ENCODE measurements around the gene KRTCAP2. TPM values are rescaled to one million over a fixed set of nuclear protein-coding genes. Genes with fewer than 3 reads are reported as not detected.
"Not testable (repeated sequence)": the region's sequence is repeated elsewhere in the genome, so short reads cannot be mapped to it uniquely, and the experiment has no call there.

KRTCAP2 gene
- total RNA-seq, 5 donors from 2014 or later (not counting 1 experiment from before 2014, with no cell fraction given): 93.6 to 150 (median 138) TPM

GRCh38 chr1:155163785-155164184 is 9.3 kb downstream of the KRTCAP2 start:
- H3K4me1 Mint-ChIP-seq: peaks cover 11 to 13% (median 12%) of the 10 kb centered on the region in 3 donors
- H3K4me1 ChIP-seq (ENCODE audit: control insufficient read depth in 1 of 2, extremely low read depth in 1 of 2, insufficient read depth in 2 of 2, low read length in 2 of 2): peaks cover 7 to 15% of the 10 kb centered on the region in 2 experiments
- ATAC-seq (replicated peaks in 1 of 4); H3K4me3 Mint-ChIP-seq; H3K9me3 ChIP-seq; H3K36me3 ChIP-seq (ENCODE audit: control insufficient read depth in 2 of 2, extremely low read depth in 1 of 2, insufficient read depth in 1 of 2, low read length in 1 of 2); H3K27ac ChIP-seq (ENCODE audit: low read length); POLR2A ChIA-PET; H3K36me3 Mint-ChIP-seq; DNase-seq; H3K4me3 ChIP-seq (ENCODE audit: control insufficient read depth in 1 of 2, extremely low read depth in 1 of 2, low read length in 1 of 2); H3K9me3 Mint-ChIP-seq; H3K27me3 Mint-ChIP-seq; H3K27ac Mint-ChIP-seq: not testable (repeated sequence)
- no CpG with 5 or more reads among the region's 4 CpGs for WGBS (ENCODE audit: insufficient coverage)
- CTCF ChIA-PET: interaction anchor here in 1 of 2 donors (0.9 kb wide), 1 partner anchor 68 kb away, joined by 3 read pairs; no protein-coding TSS in a partner anchor
- H3K27me3 ChIP-seq (replicated peaks in 1 of 2; ENCODE audit: control insufficient read depth in 2 of 2, extremely low read depth in 1 of 2, insufficient read depth in 2 of 2, low read length in 1 of 2): peaks cover 0 to 11% of the 10 kb centered on the region in 2 experiments

GRCh38 chr1:155162631-155163030 is 10.5 kb downstream of the KRTCAP2 start:
- H3K4me3 Mint-ChIP-seq, H3K27me3 Mint-ChIP-seq: not testable (repeated sequence)
- POLR2A ChIA-PET: interaction anchor here in 1 of 2 donors (0.7 kb wide), 1 partner anchor 409 kb away, joined by 9 read pairs; no protein-coding TSS in a partner anchor

GRCh38 chr1:155160128-155160527 is 13.0 kb downstream of the KRTCAP2 start:
- CTCF ChIA-PET: no interaction called here
- Histone ChIP-seq H3K4me1 (ENCODE audit: control insufficient read depth in 1 of 2, extremely low read depth in 1 of 2, insufficient read depth in 2 of 2, low read length in 2 of 2) (no peaks in the 10 kb centered on the region), H3K9me3 (no peaks in the 10 kb centered on the region), H3K27me3 (replicated peaks in 1 of 2; ENCODE audit: control insufficient read depth in 2 of 2, extremely low read depth in 1 of 2, insufficient read depth in 2 of 2, low read length in 1 of 2) (no peaks in the 10 kb centered on the region), H3K4me3 (ENCODE audit: control insufficient read depth in 1 of 2, extremely low read depth in 1 of 2, low read length in 1 of 2) (no peak overlapping the region), H3K27ac (ENCODE audit: low read length) (no peak overlapping the region), H3K36me3 (ENCODE audit: control insufficient read depth in 2 of 2, extremely low read depth in 1 of 2, insufficient read depth in 1 of 2, low read length in 1 of 2) (no peaks in the 10 kb centered on the region)
- no peaks in the 10 kb centered on the region for H3K4me1 Mint-ChIP-seq
- H3K4me3 Mint-ChIP-seq: no peak overlapping the region
- POLR2A ChIA-PET: no interaction called here
- no peak overlapping the region for H3K27ac Mint-ChIP-seq
- no peaks in the 10 kb centered on the region for H3K27me3 Mint-ChIP-seq
- H3K9me3 Mint-ChIP-seq: no peaks in the 10 kb centered on the region
- no peak for ATAC-seq (replicated peaks in 1 of 4)
- DNase-seq: no peak
- no peaks in the 10 kb centered on the region for H3K36me3 Mint-ChIP-seq
- 74% methylated on average over 6 of the region's 8 CpGs for WGBS (ENCODE audit: insufficient coverage)

More at GRCh38 chr1:155162631-155163030, 10.5 kb downstream of the KRTCAP2 start:
- not testable (repeated sequence) for H3K4me3 ChIP-seq (ENCODE audit: control insufficient read depth in 1 of 2, extremely low read depth in 1 of 2, low read length in 1 of 2); H3K4me1 Mint-ChIP-seq; H3K9me3 Mint-ChIP-seq; H3K9me3 ChIP-seq; H3K36me3 Mint-ChIP-seq; H3K36me3 ChIP-seq (ENCODE audit: control insufficient read depth in 2 of 2, extremely low read depth in 1 of 2, insufficient read depth in 1 of 2, low read length in 1 of 2); H3K27me3 ChIP-seq (replicated peaks in 1 of 2; ENCODE audit: control insufficient read depth in 2 of 2, extremely low read depth in 1 of 2, insufficient read depth in 2 of 2, low read length in 1 of 2); ATAC-seq (replicated peaks in 1 of 4); H3K27ac ChIP-seq (ENCODE audit: low read length); H3K27ac Mint-ChIP-seq; DNase-seq
- CTCF ChIA-PET: interaction anchor here in 1 of 2 donors (0.7 to 1.2 kb wide), 3 partner anchors 10 to 659 kb away, joined by 4 to 6 read pairs (median 4); partner anchors contain the start of gene KRTCAP2
- H3K4me1 ChIP-seq (ENCODE audit: control insufficient read depth in 1 of 2, extremely low read depth in 1 of 2, insufficient read depth in 2 of 2, low read length in 2 of 2): peaks cover 6 to 11% of the 10 kb centered on the region in 2 experiments
- WGBS (ENCODE audit: insufficient coverage): 96% methylated on average over 3 of the region's 6 CpGs

GRCh38 chr1:155158991-155159390 is 14.1 kb downstream of the KRTCAP2 start:
- no peak for ATAC-seq (replicated peaks in 1 of 4)
- no peak overlapping the region for H3K27ac Mint-ChIP-seq
- no peaks in the 10 kb centered on the region for H3K4me1 Mint-ChIP-seq

GRCh38 chr1:155155996-155156643 is 17.0 kb downstream of the KRTCAP2 start:
- CTCF ChIA-PET: interaction anchor here in 1 of 2 donors (0.6 kb wide), 1 partner anchor 1069 kb away, joined by 4 read pairs; no protein-coding TSS in a partner anchor
- no CpG with 5 or more reads among the region's 3 CpGs for WGBS (ENCODE audit: insufficient coverage)

More at GRCh38 chr1:155158991-155159390, 14.1 kb downstream of the KRTCAP2 start:
- H3K27me3 Mint-ChIP-seq: no peaks in the 10 kb centered on the region
- Histone ChIP-seq H3K36me3 (ENCODE audit: control insufficient read depth in 2 of 2, extremely low read depth in 1 of 2, insufficient read depth in 1 of 2, low read length in 1 of 2) (no peaks in the 10 kb centered on the region), H3K27me3 (replicated peaks in 1 of 2; ENCODE audit: control insufficient read depth in 2 of 2, extremely low read depth in 1 of 2, insufficient read depth in 2 of 2, low read length in 1 of 2) (no peaks in the 10 kb centered on the region), H3K4me1 (ENCODE audit: control insufficient read depth in 1 of 2, extremely low read depth in 1 of 2, insufficient read depth in 2 of 2, low read length in 2 of 2) (no peaks in the 10 kb centered on the region), H3K27ac (ENCODE audit: low read length) (no peak overlapping the region), H3K4me3 (ENCODE audit: control insufficient read depth in 1 of 2, extremely low read depth in 1 of 2, low read length in 1 of 2) (no peak overlapping the region), H3K9me3 (no peaks in the 10 kb centered on the region)
- no peaks in the 10 kb centered on the region for H3K36me3 Mint-ChIP-seq
- no peak for DNase-seq
- ChIA-PET POLR2A (no interaction called here), CTCF (no interaction called here)
- H3K4me3 Mint-ChIP-seq: no peak overlapping the region
- 83% methylated on average over 1 of the region's 1 CpG for WGBS (ENCODE audit: insufficient coverage)
- no peaks in the 10 kb centered on the region for H3K9me3 Mint-ChIP-seq

GRCh38 chr1:155145491-155145890 is 27.6 kb downstream of the KRTCAP2 start:
- ChIA-PET CTCF (interaction anchor here in 1 of 2 donors (1.3 kb wide), 1 partner anchor 11 kb away, joined by 3 read pairs; no protein-coding TSS in a partner anchor), POLR2A (no interaction called here)
- Histone ChIP-seq H3K27me3 (replicated peaks in 1 of 2; ENCODE audit: control insufficient read depth in 2 of 2, extremely low read depth in 1 of 2, insufficient read depth in 2 of 2, low read length in 1 of 2) (peaks cover 0 to 24% of the 10 kb centered on the region in 2 experiments), H3K36me3 (ENCODE audit: control insufficient read depth in 2 of 2, extremely low read depth in 1 of 2, insufficient read depth in 1 of 2, low read length in 1 of 2) (no peaks in the 10 kb centered on the region), H3K9me3 (no peaks in the 10 kb centered on the region), H3K4me1 (ENCODE audit: control insufficient read depth in 1 of 2, extremely low read depth in 1 of 2, insufficient read depth in 2 of 2, low read length in 2 of 2) (peaks cover 0 to 3% of the 10 kb centered on the region in 2 experiments), H3K4me3 (ENCODE audit: control insufficient read depth in 1 of 2, extremely low read depth in 1 of 2, low read length in 1 of 2) (no peak overlapping the region), H3K27ac (ENCODE audit: low read length) (no peak overlapping the region)
- no peak for DNase-seq
- Mint-ChIP-seq H3K27ac (no peak overlapping the region), H3K9me3 (no peaks in the 10 kb centered on the region), H3K4me3 (no peak overlapping the region), H3K4me1 (peaks cover 2 to 11% (median 3%) of the 10 kb centered on the region in 3 donors), H3K27me3 (peaks cover 19 to 28% of the 10 kb centered on the region in 2 donors), H3K36me3 (no peaks in the 10 kb centered on the region)
- no peak for ATAC-seq (replicated peaks in 1 of 4)
- no CpG with 5 or more reads among the region's 3 CpGs for WGBS (ENCODE audit: insufficient coverage)

More at GRCh38 chr1:155155996-155156643, 17.0 kb downstream of the KRTCAP2 start:
- H3K4me1 ChIP-seq (ENCODE audit: control insufficient read depth in 1 of 2, extremely low read depth in 1 of 2, insufficient read depth in 2 of 2, low read length in 2 of 2); H3K27ac ChIP-seq (ENCODE audit: low read length); H3K36me3 Mint-ChIP-seq; H3K9me3 ChIP-seq; ATAC-seq (replicated peaks in 1 of 4); POLR2A ChIA-PET; H3K36me3 ChIP-seq (ENCODE audit: control insufficient read depth in 2 of 2, extremely low read depth in 1 of 2, insufficient read depth in 1 of 2, low read length in 1 of 2); H3K9me3 Mint-ChIP-seq; H3K27me3 Mint-ChIP-seq; H3K4me3 Mint-ChIP-seq; H3K4me3 ChIP-seq (ENCODE audit: control insufficient read depth in 1 of 2, extremely low read depth in 1 of 2, low read length in 1 of 2); H3K4me1 Mint-ChIP-seq; DNase-seq; H3K27ac Mint-ChIP-seq: not testable (repeated sequence)
- peaks cover 0 to 10% of the 10 kb centered on the region in 2 experiments for H3K27me3 ChIP-seq (replicated peaks in 1 of 2; ENCODE audit: control insufficient read depth in 2 of 2, extremely low read depth in 1 of 2, insufficient read depth in 2 of 2, low read length in 1 of 2)

All from T-cell (primary cell).